HG02759 (cell line): ENCODE data around the gene HOXB3.
"Not testable (repeated sequence)": the region's sequence is repeated elsewhere in the genome, so short reads cannot be mapped to it uniquely, and the experiment has no call there.

ENCODE experiments used
- ATAC-seq: cut with Tn5 transposase; IDR thresholded peaks from one replicate; pipeline ENCODE4 v1.9.1; 2021; ENCODE audit warnings: mild to moderate bottlenecking, moderate library complexity; ENCODE audit not compliant: unreplicated experiment

HOXB3 gene

GRCh38 chr17:48548523-48549280 lies 41.3 kb downstream of the HOXB3 start:
- no peak for ATAC-seq

- no peak for ATAC-seq
These were observed 42.1 kb downstream of the HOXB3 start for GRCh38 chr17:48547808-48548522.

GRCh38 chr17:48546924-48547807 lies 42.9 kb downstream of the HOXB3 start:
- ATAC-seq = no peak

GRCh38 chr17:48546137-48546923 lies 43.7 kb downstream of the HOXB3 start:
- ATAC-seq = no peak

GRCh38 chr17:48545539-48545938 lies 44.5 kb downstream of the HOXB3 start:
- ATAC-seq = no peak

GRCh38 chr17:48545022-48545375 lies 45.0 kb downstream of the HOXB3 start, which contains the start of gene HOXB2:
Gene HOXB2, minus strand, starts transcription at chr17:48545109. Its CDS starts 198 bp downstream, at chr17:48544911.
- ATAC-seq = no peak

GRCh38 chr17:48544349-48545021 lies 45.6 kb downstream of the HOXB3 start:
- ATAC-seq = no peak

- peak; percentile 36 for ATAC-seq
These were observed 46.1 kb downstream of the HOXB3 start for GRCh38 chr17:48543854-48544348.

- peak; percentile 58 for ATAC-seq
These were observed 46.8 kb downstream of the HOXB3 start for GRCh38 chr17:48543107-48543853.

GRCh38 chr17:48542698-48543106 lies 47.3 kb downstream of the HOXB3 start:
- no peak for ATAC-seq

- ATAC-seq = no peak
These were observed 47.9 kb downstream of the HOXB3 start for GRCh38 chr17:48542114-48542656.

GRCh38 chr17:48541577-48542113 lies 48.4 kb downstream of the HOXB3 start:
- ATAC-seq = no peak

GRCh38 chr17:48541036-48541576 lies 48.9 kb downstream of the HOXB3 start:
- no peak for ATAC-seq

- no peak for ATAC-seq
These were observed 49.8 kb downstream of the HOXB3 start for GRCh38 chr17:48540213-48540612.

GRCh38 chr17:48539177-48539576 lies 50.9 kb downstream of the HOXB3 start:
- no peak for ATAC-seq

GRCh38 chr17:48537316-48537715 lies 52.7 kb downstream of the HOXB3 start:
- no peak for ATAC-seq

- ATAC-seq = not testable (repeated sequence)
These were observed 54.1 kb downstream of the HOXB3 start for GRCh38 chr17:48535793-48536559.
